Measurements from ENCODE around the gene EML2. TPM values are rescaled to one million over a fixed set of nuclear protein-coding genes. Genes with fewer than 3 reads are reported as not detected.

Gene EML2
- total and polyA plus RNA-seq, 2 of the 4 experiments (the other 2 are of a cell fraction), result 11.8 to 25.3 TPM

- H2AFZ ChIP-seq (replicated peaks; ENCODE audit: low read length, poor library complexity), result peak overlapping the region; percentile 49
- no peaks in the 10 kb centered on the region for H3K9me3 ChIP-seq (ENCODE audit: control insufficient read depth, insufficient read depth, low read length)
- H2AK5ac ChIP-seq (ENCODE audit: low read depth, low read length), result peak overlapping the region; percentile 88
- H3K27me3 ChIP-seq (ENCODE audit: control insufficient read depth, insufficient read depth, low read length), result no peaks in the 10 kb centered on the region
- WGBS, 2 experiments (ENCODE audit: extremely low coverage in 2 of 2, insufficient read length in 1 of 2), result 100% methylated on average over 1 of the region's 4 CpGs; no CpG with 5 or more reads in 1 of the 2 experiments
- peaks cover 14% of the 10 kb centered on the region for H3K4me1 ChIP-seq (ENCODE audit: control insufficient read depth, insufficient read depth, low read length)
- no peak overlapping the region for H3K4me3 ChIP-seq (ENCODE audit: insufficient read depth, low read depth, low read length)
- H3K14ac ChIP-seq (replicated peaks; ENCODE audit: low read depth, low read length), result peak overlapping the region; percentile 73
- H3K4ac ChIP-seq (ENCODE audit: low read depth, low read length), result peak overlapping the region; percentile 97
- H2BK15ac ChIP-seq (ENCODE audit: low read depth, low read length), result peak overlapping the region; percentile 65; the same call in 2 of the 3 replicates
- H4K8ac ChIP-seq (ENCODE audit: low read depth in 2 of 2, low read length in 2 of 2), result peak overlapping the region; percentile 52 to 91
- no peak overlapping the region for H3K4me2 ChIP-seq (ENCODE audit: low read depth, low read length)
- TF ChIP-seq MAFK (IDR thresholded peaks at IDR 0.05; ENCODE audit: low read depth, low read length) (no peak), CHD1 (IDR thresholded peaks at IDR 0.05; ENCODE audit: low read depth, low read length) (no peak), POLR2A (IDR thresholded peaks at IDR 0.05; ENCODE audit: low read depth, low read length) (no peak), MXI1 (IDR thresholded peaks at IDR 0.05; ENCODE audit: borderline replicate concordance, low read depth, low read length) (no peak), SMC3 (IDR thresholded peaks at IDR 0.05; ENCODE audit: low read depth, low read length) (no peak), RAD21 (IDR thresholded peaks at IDR 0.05; ENCODE audit: low read length) (no peak), BHLHE40 (IDR thresholded peaks at IDR 0.05; ENCODE audit: low read depth, low read length) (no peak), RCOR1 (IDR thresholded peaks at IDR 0.05; ENCODE audit: insufficient replicate concordance, low read length) (no peak), NFE2L2 (IDR thresholded peaks at IDR 0.05; ENCODE audit: low read depth, low read length) (no peak)
- TF ChIP-seq, protein P1, sequence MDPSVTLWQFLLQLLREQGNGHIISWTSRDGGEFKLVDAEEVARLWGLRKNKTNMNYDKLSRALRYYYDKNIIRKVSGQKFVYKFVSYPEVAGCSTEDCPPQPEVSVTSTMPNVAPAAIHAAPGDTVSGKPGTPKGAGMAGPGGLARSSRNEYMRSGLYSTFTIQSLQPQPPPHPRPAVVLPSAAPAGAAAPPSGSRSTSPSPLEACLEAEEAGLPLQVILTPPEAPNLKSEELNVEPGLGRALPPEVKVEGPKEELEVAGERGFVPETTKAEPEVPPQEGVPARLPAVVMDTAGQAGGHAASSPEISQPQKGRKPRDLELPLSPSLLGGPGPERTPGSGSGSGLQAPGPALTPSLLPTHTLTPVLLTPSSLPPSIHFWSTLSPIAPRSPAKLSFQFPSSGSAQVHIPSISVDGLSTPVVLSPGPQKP (IDR thresholded peaks at IDR 0.05; ENCODE audit: borderline replicate concordance, low read depth, low read length), result no peak
- dilution Hi-C loops (cut with HindIII; ENCODE audit: low sequenced_read_pairs, unreplicated experiment) (no loop called here), intact Hi-C loops (cut with micrococcal nuclease) (no loop called here), in situ Hi-C loops (cut with MboI; ENCODE audit: low sequenced_read_pairs) (no loop called here)
- peaks cover 27% of the 10 kb centered on the region for H3K36me3 ChIP-seq (ENCODE audit: control insufficient read depth, insufficient read depth, low read length)
- CTCF ChIA-PET, result no interaction called here
- BruUV-seq (replicated peaks), result no TSS peak
- peak overlapping the region; percentile 92 for H2BK5ac ChIP-seq (ENCODE audit: low read depth, low read length, poor library complexity, severe bottlenecking)
- H3K9ac ChIP-seq (ENCODE audit: low read depth, low read length), result no peak overlapping the region
- H3K79me1 ChIP-seq (ENCODE audit: low read depth in 1 of 2, low read length in 2 of 2), result peaks cover 8 to 20% of the 10 kb centered on the region in 2 experiments; a peak in 3 of 4 replicates
- no peak for ATAC-seq (ENCODE audit: low read depth)
- H3K18ac ChIP-seq (ENCODE audit: low read depth, low read length), result peak overlapping the region; percentile 16; the same call in 1 of the 2 replicates
- H4K91ac ChIP-seq (ENCODE audit: insufficient read depth, low read depth, low read length), result peak overlapping the region; percentile 97
- H2BK120ac ChIP-seq (ENCODE audit: low read depth, low read length), result peak overlapping the region; percentile 86
- H2BK20ac ChIP-seq (ENCODE audit: low read depth, low read length), result peak overlapping the region; percentile 94
- peak overlapping the region; percentile 17 for H2AK9ac ChIP-seq (replicated peaks; ENCODE audit: low read depth, low read length, poor library complexity)
- no peak overlapping the region for H3K56ac ChIP-seq (ENCODE audit: extremely low read depth, insufficient read depth, low read length)
- H3K27ac ChIP-seq (ENCODE audit: insufficient read depth, low read length), result peak overlapping the region; percentile 60
- no peak for DNase-seq
- peaks cover 16% of the 10 kb centered on the region for H3K9me1 ChIP-seq (ENCODE audit: insufficient read depth, low read length)
- no peaks in the 10 kb centered on the region for H4K20me1 ChIP-seq (ENCODE audit: insufficient read depth, low read length)
- no peak overlapping the region for H4K5ac ChIP-seq (ENCODE audit: low read depth, low read length)
- POLR2A ChIA-PET (ENCODE audit: unreplicated experiment), result interaction anchor here (0.7 kb wide), 1 partner anchor 63 kb away, joined by 6 read pairs; the partner anchor contains the start of gene QPCTL
- H3K23ac ChIP-seq (ENCODE audit: low read depth, low read length), result peak overlapping the region; percentile 59
Measured at GRCh38 chr19:45629704-45630103, 9.5 kb downstream of the EML2 start.
